Subcutaneous adipose tissue (tissue), 4 donors: ENCODE results near the gene CFAP298. TPM values are rescaled to one million over a fixed set of nuclear protein-coding genes. Genes with fewer than 3 reads are reported as not detected.

Experiments used
- total RNA-seq, 4 donors: library from RNA; depleted of rRNA; stranded (reverse); fragments of >200 nt; gene quantifications; one replicate each; pipeline ENCODE4 v1.1.0, GENCODE V29; 2016
- TF ChIP-seq, protein P1 (sequence below): fragments of 450-650 bp; IDR thresholded peaks from one replicate; pipeline ENCODE4 v1.5.1; 2016; ENCODE audit warnings: low read depth, mild to moderate bottlenecking, control low read depth, antibody characterized with exemption, moderate library complexity

CFAP298 gene
- total RNA-seq, 4 donors from 2014 or later: 10.7 to 16.5 (median 13.6) TPM

DNA sequence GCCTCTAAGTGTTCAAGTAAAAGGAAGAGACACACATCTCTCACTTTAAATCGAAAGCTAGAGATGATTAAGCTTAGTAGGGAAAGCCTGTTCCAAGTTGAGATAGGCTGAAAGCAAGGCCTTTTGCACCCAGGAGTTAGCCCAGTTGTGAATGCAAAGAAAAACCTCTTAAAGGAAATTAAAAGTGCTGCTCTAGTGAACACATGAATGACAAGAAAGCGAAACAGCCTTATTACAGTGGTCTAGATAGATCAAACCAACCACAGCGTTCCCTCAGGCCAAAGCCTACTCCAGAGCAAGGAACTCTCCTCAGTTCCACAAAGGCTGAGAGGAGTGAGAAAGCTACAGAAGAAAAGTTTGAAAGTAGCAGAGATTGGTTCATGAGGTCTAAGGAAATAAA, 41.7 kb downstream of the CFAP298 start:
- TF ChIP-seq, protein P1, sequence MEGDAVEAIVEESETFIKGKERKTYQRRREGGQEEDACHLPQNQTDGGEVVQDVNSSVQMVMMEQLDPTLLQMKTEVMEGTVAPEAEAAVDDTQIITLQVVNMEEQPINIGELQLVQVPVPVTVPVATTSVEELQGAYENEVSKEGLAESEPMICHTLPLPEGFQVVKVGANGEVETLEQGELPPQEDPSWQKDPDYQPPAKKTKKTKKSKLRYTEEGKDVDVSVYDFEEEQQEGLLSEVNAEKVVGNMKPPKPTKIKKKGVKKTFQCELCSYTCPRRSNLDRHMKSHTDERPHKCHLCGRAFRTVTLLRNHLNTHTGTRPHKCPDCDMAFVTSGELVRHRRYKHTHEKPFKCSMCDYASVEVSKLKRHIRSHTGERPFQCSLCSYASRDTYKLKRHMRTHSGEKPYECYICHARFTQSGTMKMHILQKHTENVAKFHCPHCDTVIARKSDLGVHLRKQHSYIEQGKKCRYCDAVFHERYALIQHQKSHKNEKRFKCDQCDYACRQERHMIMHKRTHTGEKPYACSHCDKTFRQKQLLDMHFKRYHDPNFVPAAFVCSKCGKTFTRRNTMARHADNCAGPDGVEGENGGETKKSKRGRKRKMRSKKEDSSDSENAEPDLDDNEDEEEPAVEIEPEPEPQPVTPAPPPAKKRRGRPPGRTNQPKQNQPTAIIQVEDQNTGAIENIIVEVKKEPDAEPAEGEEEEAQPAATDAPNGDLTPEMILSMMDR: no peak

DNA sequence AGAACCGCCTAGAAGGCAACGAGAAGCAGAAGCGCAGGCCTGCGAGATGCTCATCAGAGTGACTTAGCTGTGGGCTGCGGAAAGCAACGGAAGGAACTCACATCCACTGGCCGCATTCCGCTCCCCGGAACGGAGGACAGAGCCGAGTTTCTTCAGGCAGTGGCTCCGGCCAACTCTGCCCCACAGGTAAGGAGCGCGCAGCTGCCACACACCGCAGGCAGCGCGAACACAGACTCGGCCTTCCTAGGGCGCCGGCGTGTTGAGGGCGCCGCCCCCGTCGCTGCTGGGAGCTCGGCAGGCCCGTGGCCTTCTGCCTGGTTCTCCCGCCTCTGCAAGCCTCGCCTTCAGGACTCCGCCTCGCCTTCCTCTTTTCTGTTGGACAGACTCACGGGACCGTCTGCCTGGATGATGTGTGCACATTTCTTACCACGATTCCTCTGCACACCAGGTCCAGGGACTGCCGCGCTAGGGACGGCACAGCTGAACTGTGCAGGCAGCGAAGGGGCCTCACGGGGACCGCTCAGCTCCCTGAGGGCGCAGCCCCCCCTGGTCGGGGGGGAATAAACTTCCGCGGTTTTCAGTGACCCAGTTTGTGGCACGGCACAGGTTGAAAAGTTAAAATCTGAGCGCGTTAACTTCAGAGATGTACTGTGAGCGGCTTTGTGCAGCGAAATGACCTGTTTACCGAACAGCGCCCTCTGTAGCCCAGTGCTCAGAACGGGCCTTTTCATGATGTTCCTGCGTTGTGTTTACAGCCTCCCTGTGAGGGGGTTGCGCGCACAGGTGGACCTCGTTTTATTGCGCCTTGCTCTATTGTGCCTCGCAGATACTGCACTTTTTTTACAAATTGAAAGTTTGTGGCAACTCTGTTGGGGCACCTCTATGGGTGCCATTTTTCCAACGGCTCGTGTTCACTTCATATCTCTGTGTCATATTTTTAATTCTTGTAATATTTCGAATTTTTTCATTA, 42.6 kb downstream of the CFAP298 start:
- TF ChIP-seq, protein P1: no peak

DNA sequence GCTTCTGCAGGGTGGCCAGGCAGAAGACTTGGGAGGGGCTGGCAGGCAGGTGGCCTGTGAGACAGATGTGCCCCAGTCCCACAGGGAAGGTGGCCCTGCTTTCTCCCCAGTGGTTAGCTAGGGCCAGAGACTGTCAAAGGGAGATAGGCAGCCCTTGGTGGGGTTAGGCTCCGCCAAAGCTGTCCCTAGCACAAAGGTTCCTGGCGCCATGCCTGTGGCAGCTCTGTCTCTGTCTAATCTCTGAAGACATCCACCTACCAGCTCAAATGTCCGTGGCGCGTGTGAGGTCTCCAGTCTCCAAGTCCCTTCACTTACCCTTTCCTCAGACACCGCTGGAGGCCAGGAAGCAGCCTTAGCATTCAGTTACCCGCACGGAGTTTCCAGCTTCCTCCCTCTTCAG, 44.6 kb downstream of the CFAP298 start:
- TF ChIP-seq, protein P1: no peak

DNA sequence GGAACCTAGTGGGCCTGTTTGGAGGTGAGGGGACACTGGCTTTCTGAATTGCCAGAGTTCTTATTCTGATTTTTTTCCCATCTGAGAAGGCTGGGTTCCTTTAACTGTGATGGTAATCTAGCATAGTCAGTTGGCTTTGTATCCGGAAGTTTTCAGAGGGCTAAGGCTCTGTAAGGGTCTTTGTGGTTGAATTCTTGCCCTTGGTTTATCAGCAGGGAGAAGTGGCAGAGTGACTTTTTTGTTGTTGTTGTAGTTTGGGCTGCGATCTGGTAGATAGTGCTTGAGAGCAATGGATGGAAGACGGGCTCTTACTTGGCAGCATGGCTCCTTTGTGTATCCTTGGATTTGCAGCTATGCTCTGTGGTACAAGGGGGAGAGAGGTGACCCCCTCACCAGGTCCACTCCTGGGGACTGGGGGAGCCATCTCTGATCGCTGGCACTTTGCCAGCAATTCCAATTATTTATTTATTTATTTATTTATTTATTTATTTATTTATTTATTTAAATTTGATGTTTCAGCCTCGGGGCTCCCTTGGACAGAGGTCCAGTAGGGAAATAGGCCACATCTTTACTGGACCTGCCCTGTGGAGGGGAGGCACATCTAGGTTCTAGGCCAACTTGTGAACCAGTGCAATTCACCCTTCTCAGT, 45.3 kb downstream of the CFAP298 start:
- TF ChIP-seq, protein P1: no peak

DNA sequence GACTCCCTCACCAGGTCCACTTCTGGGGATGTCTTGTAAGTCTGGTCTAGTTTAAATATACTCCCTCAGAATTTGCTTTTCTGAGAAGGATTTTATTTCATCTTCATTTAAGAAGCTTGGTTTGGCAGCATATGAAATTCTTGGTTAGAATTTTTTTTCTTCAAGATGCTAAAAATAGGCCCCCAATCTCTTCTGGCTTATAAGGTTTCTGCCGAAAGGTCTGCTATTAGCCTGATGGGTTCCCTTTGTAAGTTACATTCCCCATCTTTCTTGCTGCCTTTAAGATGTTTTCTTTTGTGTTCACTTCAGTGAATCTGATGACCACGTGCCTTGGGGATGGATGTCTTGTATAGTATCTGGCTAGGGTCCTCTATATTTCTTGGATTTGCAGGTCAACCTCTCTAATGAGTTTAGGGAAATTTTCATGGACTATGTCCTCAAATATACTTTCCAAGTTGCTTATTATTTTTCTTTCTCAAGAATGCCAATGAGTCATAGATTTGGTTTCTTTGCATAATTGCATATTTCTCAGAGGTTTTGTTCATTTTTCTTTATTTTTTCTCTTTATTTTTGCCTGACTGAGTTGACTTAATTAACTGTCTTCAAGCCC, 46.2 kb downstream of the CFAP298 start:
- TF ChIP-seq, protein P1: no peak

DNA sequence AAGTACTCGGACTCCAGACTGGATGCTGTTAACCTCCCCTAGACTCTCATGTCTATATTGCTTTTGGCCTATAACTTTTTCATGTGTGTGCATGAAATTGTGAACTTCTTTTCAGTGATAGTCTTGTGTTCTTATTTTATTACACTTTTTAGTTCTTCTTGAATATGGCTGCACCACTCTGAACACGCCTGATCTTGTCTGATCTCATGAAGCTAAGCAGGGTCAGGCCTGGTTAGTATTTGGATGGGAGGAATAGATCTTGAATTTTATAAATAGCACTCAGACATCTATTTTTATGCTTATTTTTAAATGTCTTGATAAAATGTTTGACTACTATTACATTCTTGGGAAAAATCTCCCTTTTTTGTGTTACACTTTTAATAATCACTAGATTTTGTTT, 49.3 kb downstream of the CFAP298 start:
- TF ChIP-seq, protein P1: no peak

DNA sequence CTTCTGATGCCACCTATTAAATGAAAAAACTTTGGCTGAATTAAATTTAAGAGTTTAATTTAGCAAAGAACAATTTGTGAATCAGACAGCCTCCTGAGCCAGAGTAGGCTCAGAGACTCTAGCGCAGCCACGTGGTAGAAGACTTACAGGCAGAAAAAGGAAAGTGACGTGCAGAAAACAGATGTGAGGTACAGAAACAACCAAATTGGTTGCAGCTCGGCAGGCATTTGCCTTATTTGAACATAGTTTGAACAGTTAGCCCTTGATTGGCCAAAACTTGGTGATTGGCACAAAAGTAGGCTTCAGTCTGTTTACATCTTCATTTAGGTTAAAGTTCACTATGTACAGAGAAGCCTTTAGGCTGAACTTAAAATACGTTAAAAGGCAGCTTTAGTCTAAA, 49.8 kb downstream of the CFAP298 start:
- TF ChIP-seq, protein P1: no peak
